SU-DHL-6 (cell line): ENCODE results near the gene CYP2W1.
A peak's percentile ranks its signal among the peaks of the same experiment; 100 is the strongest.

Source experiments
- H2AFZ ChIP-seq: fragments of 200-600 bp; sonication (generic); 2 replicates; pipeline ENCODE4 v1.6.1; 2014; ENCODE audit warnings: low read depth, mild to moderate bottlenecking, moderate library complexity, mixed read lengths, antibody characterized with exemption, low read length; ENCODE audit not compliant: severe bottlenecking
- H3F3A ChIP-seq: fragments of 200-600 bp; shearing (Covaris generic); 2 replicates; pipeline ENCODE4 v1.6.0; 2016; ENCODE audit warnings: antibody characterized with exemption, mild to moderate bottlenecking; ENCODE audit not compliant: insufficient read depth
- H3K27ac ChIP-seq: fragments of 200-600 bp; sonication (generic); 2 replicates; pipeline ENCODE4 v1.5.1; 2016; ENCODE audit warnings: low read depth, mild to moderate bottlenecking, low read length, moderate library complexity, mixed read lengths
- H3K27me3 ChIP-seq: fragments of 200-600 bp; sonication (generic), shearing (Covaris generic); 2 replicates; pipeline ENCODE4 v1.6.0; 2014; ENCODE audit warnings: mild to moderate bottlenecking, low read length
- H3K36me3 ChIP-seq: fragments of 200-600 bp; sonication (generic); 2 replicates; pipeline ENCODE4 v1.6.1; 2014; ENCODE audit warnings: mild to moderate bottlenecking, low read length, mixed read lengths
- H3K4me2 ChIP-seq: fragments of 300-600, 200-600 bp; shearing (Covaris generic), sonication (generic); 2 replicates; pipeline ENCODE4 v1.6.0; 2014; ENCODE audit warnings: low read length, low read depth, mild to moderate bottlenecking; ENCODE audit not compliant: poor library complexity, severe bottlenecking
- H3K4me3 ChIP-seq: fragments of 200-600 bp; sonication (generic); 2 replicates; pipeline ENCODE4 v1.5.1; 2014; ENCODE audit warnings: antibody characterized with exemption, low read length, mild to moderate bottlenecking, mixed read lengths; ENCODE audit not compliant: insufficient read depth, poor library complexity, severe bottlenecking
- H3K79me2 ChIP-seq: fragments of 200-600 bp; sonication (generic); 2 replicates; pipeline ENCODE4 v1.6.1; 2014; ENCODE audit warnings: mild to moderate bottlenecking, low read length, moderate library complexity; ENCODE audit not compliant: insufficient read depth
- H3K9ac ChIP-seq: fragments of 200-600 bp; sonication (generic); 2 replicates; pipeline ENCODE4 v1.7.0; 2014; ENCODE audit warnings: mild to moderate bottlenecking, low read length
- H3K9me2 ChIP-seq: fragments of 200-600 bp; sonication (generic); replicated peaks from 2 replicates; pipeline ENCODE4 v1.6.1; 2014; ENCODE audit warnings: low read length; ENCODE audit not compliant: insufficient read depth
- H3K9me3 ChIP-seq: fragments of 200-600 bp; sonication (generic); 2 replicates; pipeline ENCODE4 v1.6.1; 2014; ENCODE audit warnings: low read length, mixed read lengths; ENCODE audit not compliant: insufficient read depth
- H4K20me1 ChIP-seq: fragments of 200-600 bp; sonication (generic); 2 replicates; pipeline ENCODE4 v1.6.1; 2014; ENCODE audit warnings: low read depth, mild to moderate bottlenecking, antibody characterized with exemption, low read length, moderate library complexity, mixed read lengths
- EZH2phosphoT487 ChIP-seq: fragments of 200-600 bp; sonication (generic), shearing (Covaris generic); conservative IDR thresholded peaks from 2 replicates; pipeline ENCODE4 v1.6.1; 2018; ENCODE audit warnings: mild to moderate bottlenecking, antibody characterized with exemption, low read length, moderate library complexity, mixed read lengths
- TF ChIP-seq, protein P1 (sequence below): fragments of 200-600 bp; sonication (generic); IDR thresholded peaks from one replicate; pipeline ENCODE4 v1.5.1; 2017; ENCODE audit warnings: antibody characterized with exemption, mild to moderate bottlenecking, low read length, moderate library complexity; ENCODE audit not compliant: insufficient read depth, poor library complexity, severe bottlenecking

The CYP2W1 gene

DNA sequence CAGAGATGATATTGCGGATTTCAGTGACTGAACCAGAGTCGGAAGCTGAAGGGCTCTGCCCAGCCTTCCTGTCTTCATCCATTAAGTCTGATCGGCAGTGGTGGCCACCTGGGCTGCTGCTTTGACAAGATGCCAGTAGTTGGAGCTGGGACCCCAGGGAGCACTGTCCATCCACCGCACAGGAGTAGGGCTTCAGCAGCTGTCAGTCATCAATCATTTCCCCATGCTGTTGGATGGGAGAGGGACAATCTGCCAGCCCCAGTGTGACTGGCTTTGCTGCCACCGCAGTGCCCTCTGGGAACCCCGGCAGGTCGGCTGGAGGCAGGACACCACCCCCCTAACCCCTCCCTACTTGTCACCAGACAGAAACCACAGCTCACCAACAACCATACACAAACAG, 38.4 kb downstream of the CYP2W1 start:
- Histone ChIP-seq H3K9me3 (no peaks in the 10 kb centered on the region), H3K27me3 (no peaks in the 10 kb centered on the region), H3F3A (peaks cover 31% of the 10 kb centered on the region), H2AFZ (no peak overlapping the region), H3K79me2 (no peaks in the 10 kb centered on the region), H3K27ac (no peak overlapping the region), H3K9me2 (no peaks in the 10 kb centered on the region), H3K9ac (no peak overlapping the region), H3K4me2 (no peak overlapping the region), H3K4me3 (no peak overlapping the region), H3K36me3 (no peaks in the 10 kb centered on the region), H4K20me1 (0 out of 2 replicates have a peak, but pooled peaks cover 3% of the 10 kb centered on the region)
- TF ChIP-seq, protein P1, sequence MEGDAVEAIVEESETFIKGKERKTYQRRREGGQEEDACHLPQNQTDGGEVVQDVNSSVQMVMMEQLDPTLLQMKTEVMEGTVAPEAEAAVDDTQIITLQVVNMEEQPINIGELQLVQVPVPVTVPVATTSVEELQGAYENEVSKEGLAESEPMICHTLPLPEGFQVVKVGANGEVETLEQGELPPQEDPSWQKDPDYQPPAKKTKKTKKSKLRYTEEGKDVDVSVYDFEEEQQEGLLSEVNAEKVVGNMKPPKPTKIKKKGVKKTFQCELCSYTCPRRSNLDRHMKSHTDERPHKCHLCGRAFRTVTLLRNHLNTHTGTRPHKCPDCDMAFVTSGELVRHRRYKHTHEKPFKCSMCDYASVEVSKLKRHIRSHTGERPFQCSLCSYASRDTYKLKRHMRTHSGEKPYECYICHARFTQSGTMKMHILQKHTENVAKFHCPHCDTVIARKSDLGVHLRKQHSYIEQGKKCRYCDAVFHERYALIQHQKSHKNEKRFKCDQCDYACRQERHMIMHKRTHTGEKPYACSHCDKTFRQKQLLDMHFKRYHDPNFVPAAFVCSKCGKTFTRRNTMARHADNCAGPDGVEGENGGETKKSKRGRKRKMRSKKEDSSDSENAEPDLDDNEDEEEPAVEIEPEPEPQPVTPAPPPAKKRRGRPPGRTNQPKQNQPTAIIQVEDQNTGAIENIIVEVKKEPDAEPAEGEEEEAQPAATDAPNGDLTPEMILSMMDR, result no peak
- no peak for TF ChIP-seq EZH2phosphoT487

DNA sequence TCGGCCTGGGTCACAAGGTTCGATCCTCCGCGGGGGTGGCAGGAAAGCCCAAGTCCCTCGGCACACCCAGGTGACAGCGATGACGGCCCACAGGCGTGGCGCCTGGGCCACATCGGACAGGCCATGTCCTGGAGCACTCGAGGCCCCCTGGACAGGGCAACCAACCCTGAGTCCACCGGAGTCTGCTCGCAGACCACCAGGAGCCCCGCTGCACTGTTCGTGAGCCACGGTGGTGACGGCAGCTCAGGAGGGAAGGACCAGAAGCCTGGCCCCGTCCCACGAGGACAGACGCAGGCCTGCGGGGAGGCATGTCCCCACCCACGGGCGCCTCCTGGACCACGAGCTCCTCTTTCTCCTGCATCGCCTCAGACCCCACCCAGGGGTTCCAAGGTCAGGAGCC, 39.0 kb downstream of the CYP2W1 start:
- H3K9me3 ChIP-seq, result no peaks in the 10 kb centered on the region
- H3F3A ChIP-seq, result peaks cover 36% of the 10 kb centered on the region
- no peaks in the 10 kb centered on the region for H3K36me3 ChIP-seq
- no peaks in the 10 kb centered on the region for H3K79me2 ChIP-seq
- no peak overlapping the region for H3K9ac ChIP-seq
- TF ChIP-seq, protein P1, result no peak
- no peak for TF ChIP-seq EZH2phosphoT487
- no peak overlapping the region for H3K27ac ChIP-seq
- H2AFZ ChIP-seq, result no peak overlapping the region
- H4K20me1 ChIP-seq, result 0 out of 2 replicates have a peak, but pooled peaks cover 3% of the 10 kb centered on the region
- H3K4me2 ChIP-seq, result no peak overlapping the region
- no peak overlapping the region for H3K4me3 ChIP-seq
- H3K9me2 ChIP-seq, result no peaks in the 10 kb centered on the region
- no peaks in the 10 kb centered on the region for H3K27me3 ChIP-seq

DNA sequence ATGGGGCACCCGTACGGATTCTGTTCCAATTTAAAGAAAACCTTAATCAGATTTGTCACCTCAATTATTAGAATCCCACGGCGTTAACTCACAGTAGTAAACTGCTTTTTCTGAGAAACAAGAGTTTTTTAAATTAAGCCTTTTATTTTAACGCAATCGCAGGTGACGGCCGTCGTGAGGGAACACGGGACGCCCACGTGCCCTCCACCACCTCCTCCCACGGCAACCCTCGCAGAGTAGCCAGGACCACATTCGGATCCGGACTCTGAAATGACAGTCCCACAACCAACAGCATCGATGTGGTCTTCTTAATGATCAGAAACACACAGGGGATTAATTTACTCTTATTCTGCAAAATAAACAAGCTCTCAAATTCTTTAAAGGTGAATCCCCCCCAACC, 39.4 kb downstream of the CYP2W1 start:
- Histone ChIP-seq H3K4me2 (no peak overlapping the region), H3K9me3 (no peaks in the 10 kb centered on the region), H3K27ac (peak overlapping the region; percentile 92), H3F3A (peaks cover 41% of the 10 kb centered on the region), H3K9ac (no peak overlapping the region), H3K4me3 (no peak overlapping the region), H3K79me2 (no peaks in the 10 kb centered on the region), H3K27me3 (no peaks in the 10 kb centered on the region), H4K20me1 (0 out of 2 replicates have a peak, but pooled peaks cover 3% of the 10 kb centered on the region), H3K36me3 (no peaks in the 10 kb centered on the region), H2AFZ (no peak overlapping the region), H3K9me2 (no peaks in the 10 kb centered on the region)
- TF ChIP-seq, protein P1, result no peak
- TF ChIP-seq EZH2phosphoT487, result no peak
